Activated CD4-positive, alpha-beta T cell treated with anti-CD3 and anti-CD28 coated beads for 48 hours (primary cell): ENCODE results near the gene C2orf68.
"Not testable (repeated sequence)": the region's sequence is repeated elsewhere in the genome, so short reads cannot be mapped to it uniquely, and the experiment has no call there.

Source experiments
- DNase-seq: peaks from one replicate; pipeline ENCODE4 v3.0.0-alpha.2; 2020

Gene C2orf68, protein sequence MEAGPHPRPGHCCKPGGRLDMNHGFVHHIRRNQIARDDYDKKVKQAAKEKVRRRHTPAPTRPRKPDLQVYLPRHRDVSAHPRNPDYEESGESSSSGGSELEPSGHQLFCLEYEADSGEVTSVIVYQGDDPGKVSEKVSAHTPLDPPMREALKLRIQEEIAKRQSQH

DNA sequence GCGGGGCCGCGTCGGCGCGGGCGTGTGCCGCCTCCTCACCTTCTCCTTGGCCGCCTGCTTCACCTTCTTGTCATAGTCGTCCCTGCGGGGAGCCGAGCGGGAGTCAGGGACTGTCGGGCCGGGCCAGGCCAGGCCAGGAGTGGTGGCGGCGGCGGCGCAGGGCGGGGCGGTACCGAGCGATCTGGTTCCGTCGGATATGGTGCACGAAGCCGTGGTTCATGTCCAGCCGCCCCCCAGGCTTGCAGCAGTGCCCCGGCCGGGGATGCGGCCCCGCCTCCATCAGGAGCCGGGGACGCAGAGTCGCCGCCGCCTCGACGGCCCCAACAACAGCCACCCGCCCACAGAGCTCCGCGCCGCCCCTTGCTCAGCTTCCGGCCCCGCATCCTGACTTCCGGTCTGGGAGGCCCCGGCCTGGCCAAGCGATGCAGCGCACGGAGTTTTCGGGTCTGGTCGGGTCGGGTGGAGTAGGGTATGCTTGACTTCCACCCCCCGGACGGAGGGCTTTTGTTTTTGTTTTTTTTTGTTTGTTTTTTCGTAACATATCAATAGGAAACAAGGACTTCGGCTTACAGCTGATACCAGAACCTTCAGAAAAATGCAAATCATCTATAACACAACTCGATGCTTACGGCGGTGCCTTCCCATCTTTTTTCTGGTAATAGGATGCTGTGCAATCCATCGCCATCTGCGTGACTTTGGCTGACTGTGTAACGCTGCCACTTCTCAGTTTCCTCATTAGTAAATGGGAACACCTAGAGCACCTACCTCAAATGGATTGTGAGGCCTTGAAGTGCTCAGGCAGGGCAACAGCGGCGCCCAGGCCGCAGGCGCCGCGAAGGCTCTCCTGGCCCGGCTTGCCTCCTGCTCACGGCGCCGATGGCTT, at the start of gene C2orf68:
Gene C2orf68 (minus strand): TSS at position 362 of the 883 bp plus-strand sequence. CDS start 82 bp downstream, at position 280.
- DNase-seq, result peak; percentile 93

DNA sequence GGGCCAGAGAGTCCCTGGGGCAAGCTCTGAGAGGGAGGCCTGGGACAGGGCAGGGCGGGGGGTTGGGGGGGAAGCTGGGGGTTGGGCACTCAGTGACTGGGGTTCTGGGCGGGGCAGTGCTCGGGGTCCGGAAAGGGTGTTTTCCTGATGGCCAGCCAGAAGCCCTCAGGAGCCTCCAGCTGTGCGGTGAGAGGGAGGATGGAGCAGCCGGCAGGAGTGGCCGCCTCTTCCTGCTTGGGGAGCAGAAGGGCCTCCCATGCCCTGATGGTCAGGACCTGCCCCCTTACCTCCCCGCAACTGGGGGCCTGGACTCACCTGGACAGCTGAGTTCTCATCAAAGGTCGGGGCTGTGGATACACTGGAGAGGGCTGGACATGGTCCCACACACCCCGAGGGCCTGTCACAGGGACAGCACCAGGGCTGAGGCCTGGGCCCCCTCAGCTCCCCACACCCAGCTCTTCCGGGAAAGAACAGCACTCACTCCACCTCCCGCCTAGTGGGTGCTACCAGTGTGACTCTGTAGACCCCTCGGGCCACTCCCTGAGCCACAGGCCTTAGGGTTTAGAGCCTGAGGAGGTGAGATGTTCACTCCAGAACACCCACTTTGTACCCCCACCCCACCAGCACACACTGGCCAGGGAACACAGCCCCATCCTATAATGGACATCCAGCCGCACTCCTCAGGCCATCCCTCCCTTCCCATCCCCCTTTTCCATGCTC, 49.4 kb upstream of the C2orf68 start:
- DNase-seq, result no peak

DNA sequence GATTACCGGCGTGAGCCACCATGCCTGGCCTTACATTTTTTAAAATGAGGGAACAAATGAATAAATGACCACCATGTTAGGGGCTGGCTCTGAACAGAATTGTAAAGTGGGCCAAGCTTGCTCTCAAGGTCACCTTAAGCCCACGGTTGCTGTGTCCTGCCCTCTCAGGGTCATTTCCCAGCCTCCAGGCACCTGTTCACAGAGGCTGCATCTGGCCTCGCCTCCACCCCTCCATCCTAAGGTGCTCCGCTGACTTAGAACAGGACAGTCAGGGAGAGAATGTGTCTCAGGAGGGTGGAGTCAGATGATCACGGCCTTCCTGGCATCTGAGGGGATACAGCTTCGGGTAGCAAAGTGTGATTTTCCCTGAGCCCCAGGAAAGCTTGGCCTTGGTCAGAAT, 48.9 kb upstream of the C2orf68 start:
- DNase-seq, result no peak

DNA sequence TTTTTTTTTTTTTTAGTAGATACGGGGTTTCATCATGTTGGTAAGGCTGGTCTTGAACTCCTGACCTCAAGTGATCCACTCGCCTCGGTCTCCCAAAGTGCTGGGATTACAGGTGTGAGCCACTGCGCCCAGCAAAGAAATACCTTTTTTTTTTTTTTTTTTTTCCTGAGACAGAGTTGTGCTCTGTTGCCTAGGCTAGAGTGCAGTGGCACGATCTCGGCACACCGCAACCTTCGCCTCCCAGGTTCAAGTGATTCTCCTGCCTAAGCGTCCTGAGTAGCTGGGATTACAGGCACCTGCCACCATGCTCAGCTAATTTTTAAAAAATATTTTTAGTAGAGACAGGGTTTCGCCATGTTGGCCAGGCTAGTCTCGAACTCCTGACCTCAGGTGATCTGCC, 48.4 kb upstream of the C2orf68 start:
- DNase-seq, result not testable (repeated sequence)

DNA sequence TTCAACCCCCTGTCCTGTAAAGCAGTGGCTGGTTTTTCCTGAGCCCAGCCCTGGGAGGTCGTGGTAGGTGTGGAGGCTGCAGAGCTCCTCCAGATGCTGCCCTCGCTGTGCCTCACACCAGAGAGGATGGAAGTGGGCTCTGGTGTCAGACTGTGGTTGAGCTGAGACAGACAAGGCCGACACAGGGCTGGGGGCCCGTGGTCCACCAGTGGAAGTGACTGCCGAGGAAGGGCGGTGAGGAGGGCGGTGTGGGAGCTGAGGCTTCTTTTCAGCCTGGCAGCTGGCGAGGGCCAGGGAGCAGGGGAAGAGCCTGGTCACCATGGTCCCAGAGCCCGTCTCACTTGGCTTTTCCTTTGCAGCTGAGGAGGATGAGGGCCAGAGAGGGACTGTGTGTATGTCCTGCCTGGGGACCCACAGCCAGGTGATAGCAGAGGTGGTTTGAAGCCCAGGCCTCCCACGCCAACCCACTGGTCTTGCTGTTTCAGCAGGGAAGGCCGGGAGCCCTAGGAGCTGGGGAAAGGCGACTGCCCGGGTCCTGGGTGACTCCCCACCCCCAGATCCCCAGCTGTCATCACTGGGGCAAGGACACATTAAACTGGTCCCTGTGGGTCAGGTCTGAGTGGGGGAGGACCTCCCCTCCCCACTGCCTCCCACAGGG, 47.6 kb upstream of the C2orf68 start:
- DNase-seq, result no peak

DNA sequence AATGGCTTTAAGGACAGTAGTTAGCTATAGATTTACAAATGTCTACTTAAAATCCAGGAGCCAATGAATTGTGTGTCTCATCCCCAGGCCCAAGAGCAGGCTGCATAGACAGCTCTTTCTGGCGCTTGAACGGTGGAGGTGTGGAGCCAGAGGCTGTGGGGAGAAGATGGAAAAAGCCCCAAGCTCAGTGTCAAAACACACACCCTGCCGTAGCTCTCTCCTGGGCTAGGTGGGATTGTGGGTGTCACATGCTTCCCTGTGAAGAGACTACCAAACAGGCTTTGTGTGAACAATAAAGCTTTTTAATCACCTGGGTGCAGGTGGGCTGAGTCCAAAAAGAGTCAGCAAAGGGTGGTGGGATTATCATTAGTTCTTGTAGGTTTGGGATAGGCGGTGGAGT, 45.5 kb upstream of the C2orf68 start:
- DNase-seq, result not testable (repeated sequence)

DNA sequence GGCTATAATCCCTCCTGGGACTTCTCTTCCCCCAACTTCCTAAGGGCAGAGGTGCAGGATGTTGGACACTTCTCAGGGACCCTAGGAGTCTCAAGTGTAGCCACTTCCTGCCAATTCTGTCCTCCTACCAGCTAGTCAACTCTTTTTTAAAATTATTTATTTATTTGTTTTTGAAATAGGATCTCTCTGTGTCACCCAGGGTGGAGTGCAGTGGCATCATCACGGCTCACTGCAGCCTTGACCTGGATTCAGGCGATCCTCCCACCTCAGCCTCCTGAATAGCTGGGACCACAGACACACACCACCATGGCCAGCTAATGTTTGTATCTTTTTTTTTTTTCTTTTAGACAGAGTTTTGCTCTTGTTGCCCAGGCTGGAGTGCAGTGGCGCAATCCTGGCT, 44.6 kb upstream of the C2orf68 start:
- DNase-seq, result no peak

DNA sequence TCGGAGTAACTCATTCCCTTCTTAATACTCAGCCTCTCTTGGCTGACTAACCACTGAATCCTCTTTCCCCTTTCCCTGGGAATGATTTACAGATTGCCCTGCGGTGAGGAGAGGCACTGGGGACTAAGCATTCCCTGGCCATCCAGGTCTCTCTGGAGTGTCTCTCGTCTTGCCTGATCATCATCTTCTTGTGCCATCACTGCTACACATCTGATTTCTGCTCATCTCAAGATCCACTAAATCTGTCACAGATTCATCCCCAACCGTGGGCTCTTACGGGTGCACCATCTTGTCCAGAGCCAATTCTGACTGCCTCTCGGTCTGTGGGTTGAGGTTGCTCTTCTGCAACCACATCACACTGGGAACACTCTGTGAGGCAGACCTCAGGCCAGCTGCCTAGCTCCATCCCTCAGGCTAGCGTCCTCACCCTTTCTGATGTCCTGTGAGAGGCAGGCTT, 44.1 kb upstream of the C2orf68 start:
- DNase-seq, result no peak

DNA sequence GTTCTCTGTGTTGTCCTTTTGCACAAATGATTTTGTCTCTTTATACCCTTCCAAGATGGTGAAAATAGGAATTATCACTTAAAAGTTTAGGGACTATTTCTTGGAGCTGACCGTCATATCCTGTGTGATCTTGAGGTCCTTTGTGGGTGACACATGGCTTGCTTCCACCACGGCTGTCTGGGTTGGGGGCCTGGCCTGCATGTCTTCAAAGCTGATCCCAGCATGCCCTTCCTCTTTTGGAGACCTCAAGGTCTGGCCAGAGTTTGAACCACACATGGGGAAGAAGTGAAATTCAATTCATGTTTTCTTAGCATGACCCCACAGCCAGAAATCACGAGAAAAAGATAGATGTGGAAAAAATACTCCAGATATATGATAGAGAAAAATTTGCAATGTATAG, 42.1 kb upstream of the C2orf68 start:
- no peak for DNase-seq

DNA sequence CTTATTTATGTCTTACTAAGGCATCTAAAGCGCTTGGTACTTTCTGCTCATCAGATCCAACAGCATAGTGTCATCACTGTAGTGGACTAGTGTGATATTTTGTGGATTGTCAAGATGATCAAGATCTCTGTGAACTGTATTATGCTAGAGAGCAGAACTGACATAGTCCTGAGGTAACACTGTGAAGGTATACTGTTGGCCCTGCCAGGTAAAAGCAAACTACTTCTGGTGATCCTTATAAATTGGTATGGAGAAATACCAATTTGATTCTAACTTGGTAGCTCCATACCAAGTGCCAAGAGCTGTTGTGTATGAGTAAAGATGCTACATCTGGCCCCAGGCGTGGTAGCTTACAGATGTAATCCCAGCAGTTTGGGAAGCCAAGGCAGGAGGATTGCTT, 40.2 kb upstream of the C2orf68 start:
- DNase-seq, result no peak

DNA sequence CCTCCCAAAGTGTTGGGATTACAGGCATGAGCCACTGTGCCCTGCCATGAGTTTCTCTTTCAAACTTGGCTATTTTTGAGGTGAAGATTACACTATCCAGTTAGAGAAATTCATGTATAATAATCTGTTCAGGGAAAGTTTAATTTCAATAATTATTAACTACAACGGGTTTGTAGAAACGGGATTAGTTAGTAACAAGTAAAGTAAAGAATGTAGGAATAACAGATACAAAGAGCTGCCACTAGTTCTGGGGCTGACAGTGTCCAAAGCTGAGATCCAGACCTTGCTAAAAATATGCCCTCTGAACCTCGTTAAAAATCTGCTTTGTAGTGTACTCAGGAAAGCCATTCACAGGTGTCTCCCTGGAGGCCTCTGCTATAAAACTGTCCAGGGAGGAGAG, 39.2 kb upstream of the C2orf68 start:
- no peak for DNase-seq

DNA sequence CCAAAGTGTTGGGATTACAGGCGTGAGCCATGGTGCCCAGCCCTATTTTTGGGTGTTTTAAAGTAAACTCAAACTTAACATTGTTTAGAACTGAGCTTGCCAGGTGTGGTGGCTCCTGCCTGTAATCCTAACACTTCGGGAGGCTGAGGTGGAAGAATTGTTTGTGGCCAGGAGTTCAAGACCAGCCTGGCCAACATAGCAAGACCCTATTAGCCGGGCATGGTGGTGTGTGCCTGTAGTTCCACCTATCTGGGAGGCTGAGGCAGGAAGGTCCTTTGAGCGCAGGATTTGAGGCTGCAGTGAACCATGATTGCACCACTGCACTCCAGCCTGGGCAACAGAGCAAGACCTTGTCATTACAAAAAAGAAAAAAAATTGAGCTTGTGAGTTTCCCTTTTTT, 38.6 kb upstream of the C2orf68 start:
- no peak for DNase-seq

DNA sequence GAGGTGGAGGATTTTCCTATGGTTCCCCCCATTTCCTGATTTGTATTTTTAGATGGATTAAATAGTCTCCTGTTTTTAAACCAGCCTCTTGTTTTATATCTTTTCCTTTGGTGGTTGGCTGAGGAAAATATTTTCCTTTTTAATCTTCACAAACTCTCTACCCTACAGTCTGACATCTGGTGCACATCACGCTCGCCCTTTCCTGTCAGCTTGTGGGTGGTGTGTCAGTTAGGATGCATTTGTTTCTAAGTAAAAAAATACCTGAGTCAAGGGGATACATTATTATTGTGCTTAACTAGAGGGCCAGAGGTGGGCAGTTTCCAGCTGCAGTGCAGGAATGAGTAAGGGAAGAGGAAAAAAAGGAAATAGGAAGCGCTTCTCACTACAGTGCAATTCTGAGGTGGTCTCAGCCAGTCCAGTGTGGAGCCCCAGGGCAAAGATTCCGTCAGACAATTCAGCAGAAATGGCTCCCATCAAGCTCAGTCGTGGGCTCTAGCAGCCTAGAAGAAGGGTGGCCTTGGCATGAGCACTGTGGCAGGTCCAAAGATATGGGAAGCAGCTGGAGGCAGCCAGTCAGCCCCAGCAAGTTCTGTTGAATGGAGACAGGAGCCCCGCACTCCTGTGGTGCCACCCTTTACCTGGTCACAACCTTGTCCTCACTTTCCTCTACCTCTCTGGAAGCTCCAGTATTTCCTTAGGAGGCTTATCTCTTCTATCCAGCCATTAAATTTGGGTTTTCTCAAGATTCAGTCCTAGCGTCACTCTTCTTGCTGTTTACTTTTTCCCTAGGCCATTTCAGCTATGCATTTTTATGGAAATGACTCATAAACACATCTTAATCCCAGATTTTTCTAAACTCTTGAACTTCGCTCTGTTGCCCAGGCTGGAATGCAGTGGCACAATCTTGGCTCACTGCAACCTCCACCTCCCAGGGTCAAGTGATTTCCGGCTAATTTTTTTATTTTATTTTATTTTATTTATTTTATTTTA, 37.6 kb upstream of the C2orf68 start:
- DNase-seq, result no peak

DNA sequence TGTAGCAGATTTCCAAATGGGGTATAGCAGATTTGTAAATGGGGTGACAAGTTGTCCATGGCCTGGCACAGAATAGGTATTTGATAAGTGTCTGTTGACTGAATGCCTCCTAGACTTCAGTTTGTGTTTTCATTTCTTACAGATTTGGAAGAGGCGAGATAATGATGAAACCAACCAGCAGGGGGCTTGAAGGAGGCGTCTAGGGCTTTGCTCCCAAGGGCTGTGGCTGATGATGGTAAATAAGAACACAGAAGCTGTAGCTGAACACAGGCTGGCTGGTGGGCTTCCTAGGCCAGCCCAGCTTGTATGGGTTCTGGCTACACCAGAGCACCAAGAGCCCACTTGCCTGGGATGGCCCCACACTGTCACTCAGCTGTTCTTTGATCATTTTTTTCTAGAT, 36.8 kb upstream of the C2orf68 start:
- peak; percentile 32 for DNase-seq

DNA sequence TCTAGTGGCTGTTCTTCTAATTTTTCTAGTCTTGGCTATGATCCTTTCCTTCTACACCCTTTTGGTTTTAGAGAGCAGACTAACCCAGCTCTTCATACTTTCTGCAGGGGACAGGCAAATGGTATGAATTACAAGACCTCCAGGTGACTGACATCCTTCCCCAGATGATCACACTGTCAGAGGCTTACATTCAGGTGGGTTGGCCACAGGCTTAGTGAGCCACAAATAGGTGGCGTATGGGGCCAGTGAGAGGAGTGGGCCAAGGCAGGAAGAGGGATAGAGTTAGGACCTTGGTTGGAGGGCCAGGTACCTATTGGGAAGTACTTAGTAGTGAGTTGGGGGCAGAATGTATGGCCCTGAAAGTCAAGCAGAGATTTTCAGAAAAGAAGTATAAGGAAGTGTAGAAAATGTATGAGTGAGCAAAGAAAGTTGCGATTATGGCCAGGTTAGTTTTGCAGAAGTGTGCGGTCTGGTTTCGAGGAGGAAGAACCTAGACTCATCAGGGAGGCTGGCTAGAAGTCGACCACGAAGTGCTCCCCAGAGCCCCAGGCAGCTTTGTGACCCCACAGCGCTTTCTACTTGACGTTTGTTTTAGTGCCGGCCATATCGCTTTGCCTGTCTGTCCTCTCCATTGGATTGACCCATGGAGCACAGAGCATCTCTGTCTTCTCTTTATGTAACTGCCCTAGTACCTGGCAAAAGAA, 36.1 kb upstream of the C2orf68 start:
- no peak for DNase-seq

DNA sequence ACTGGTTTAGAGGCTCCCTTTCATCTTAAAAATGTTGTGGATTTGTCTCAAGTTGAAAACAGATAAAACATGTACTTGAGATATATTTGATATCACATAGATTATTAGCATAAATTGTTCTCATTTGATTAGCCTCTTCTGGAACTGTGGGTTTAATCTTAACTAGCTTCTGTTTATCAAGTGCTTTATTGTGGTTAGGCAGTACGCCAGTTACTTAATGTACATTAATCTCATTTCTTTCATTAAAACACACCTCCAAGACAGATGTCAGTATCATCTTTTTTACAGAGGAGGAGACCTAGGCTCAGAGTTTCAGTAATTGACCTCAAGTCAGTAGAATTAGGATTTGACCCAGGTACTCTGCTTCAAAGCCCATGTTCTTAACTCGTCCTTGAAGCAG, 34.3 kb upstream of the C2orf68 start:
- DNase-seq, result no peak

DNA sequence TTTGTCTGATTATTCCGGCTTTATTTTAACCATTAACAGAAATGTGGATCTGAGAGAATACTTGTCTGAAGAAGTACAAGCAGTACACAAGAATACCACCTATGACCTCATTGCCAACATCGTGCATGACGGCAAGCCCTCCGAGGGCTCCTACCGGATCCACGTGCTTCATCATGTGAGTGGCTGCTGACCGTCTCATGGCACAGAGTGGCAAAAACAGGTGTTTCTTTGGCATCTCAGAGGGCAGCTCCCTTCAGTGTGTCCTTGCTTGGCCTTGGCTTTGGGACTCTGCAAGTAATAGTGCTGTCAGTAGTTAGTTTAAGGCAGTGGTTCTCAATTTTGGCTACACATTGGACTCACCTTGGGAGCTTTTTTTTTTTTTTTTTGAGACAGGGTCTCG, 33.0 kb upstream of the C2orf68 start:
- no peak for DNase-seq

DNA sequence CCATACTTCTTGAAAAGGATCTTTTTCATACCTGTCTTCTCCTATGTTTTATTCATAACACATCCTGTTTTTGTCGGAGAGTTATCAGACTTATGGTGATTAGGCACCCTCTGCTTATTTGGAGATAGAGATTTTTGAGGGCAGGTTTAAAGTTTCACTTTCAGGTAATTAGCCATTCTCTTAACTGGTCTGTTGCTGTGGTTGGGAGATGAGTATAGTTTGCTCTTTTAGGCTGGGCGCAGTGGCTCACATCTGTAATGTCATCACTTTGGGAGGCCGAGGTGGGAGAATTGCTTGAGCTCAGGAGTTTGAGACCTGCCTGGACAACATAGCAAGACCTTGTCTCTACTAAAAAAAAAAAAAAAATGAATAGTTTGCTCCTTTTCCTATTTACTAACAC, 30.9 kb upstream of the C2orf68 start:
- DNase-seq, result peak; percentile 18

DNA sequence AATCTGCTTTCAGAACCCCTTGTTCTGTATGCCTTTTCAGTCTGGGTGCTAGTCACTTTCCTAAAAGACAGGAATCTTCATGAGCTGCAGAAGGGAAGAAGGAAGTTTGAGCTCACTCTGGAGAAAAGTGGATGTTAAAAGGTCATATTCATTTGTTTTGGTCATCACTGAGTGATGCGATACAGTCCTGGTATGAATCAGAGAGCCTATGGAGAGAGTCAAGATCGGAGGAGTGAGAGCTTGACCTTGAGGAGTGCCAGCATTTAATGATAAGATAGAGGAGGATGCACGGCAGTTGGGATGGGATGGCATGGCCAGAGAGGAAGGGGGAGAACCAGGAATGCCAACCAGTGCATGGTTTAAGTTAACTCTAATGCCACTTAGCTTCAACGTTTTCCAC, 23.8 kb upstream of the C2orf68 start:
- no peak for DNase-seq

DNA sequence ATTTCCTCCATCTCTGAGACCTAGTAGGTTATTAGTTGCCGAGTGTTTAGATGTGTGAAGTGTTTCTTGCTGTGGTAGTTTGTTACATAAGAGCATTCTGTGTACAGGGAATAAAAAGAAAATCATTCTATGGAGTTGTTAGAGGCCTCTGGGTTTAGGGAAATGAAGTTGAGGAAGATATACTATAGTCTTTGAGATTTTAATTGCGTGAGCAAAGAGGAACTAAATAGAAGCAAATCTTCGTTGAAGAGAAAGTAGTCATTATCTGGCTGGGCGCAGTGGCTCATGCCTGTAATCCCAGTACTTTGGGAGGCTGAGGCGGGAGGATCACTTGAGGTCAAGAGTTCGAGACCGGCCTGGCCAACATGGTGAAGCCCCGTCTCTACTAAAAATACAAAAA, 23.1 kb upstream of the C2orf68 start:
- no peak for DNase-seq

DNA sequence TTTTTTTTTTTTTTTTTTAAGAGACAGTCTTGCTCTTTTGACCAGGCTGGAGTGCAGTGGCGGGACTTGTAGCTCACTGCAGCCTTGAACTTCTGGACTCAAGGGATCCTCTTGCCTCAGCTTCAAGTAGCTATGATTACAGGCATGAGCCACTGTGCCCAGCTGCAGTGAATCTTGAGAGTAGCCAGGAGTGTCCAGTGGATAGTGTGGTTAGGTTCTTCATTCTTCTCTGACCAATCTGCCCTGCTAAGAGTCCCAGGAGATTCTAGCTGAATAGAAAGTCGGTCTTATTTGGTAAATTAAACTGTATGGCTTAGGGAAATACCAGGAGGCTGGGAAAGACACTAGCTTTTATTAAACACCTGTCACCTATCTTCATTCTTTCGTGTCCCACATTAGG, 19.4 kb upstream of the C2orf68 start:
- no peak for DNase-seq
